Neural progenitor cell (in vitro differentiated cells): Measurements from ENCODE around the gene IGFL4. TPM values are rescaled to one million over a fixed set of nuclear protein-coding genes. Genes with fewer than 3 reads are reported as not detected.

Experiments used
- DNase-seq: peaks from one replicate; pipeline ENCODE4 v3.0.0-alpha.2; 2016; ENCODE audit warnings: low spot score
- H2AFZ ChIP-seq: fragments of 200-600 bp; sonication (generic); replicated peaks from 2 replicates; pipeline ENCODE4 v1.6.1; 2016; ENCODE audit warnings: antibody characterized with exemption
- H3F3A ChIP-seq: fragments of 200-600 bp; sonication (generic); 2 replicates; pipeline ENCODE4 v1.6.1; 2016; ENCODE audit warnings: antibody characterized with exemption, low read depth
- H3K27ac ChIP-seq: fragments of 200-600 bp; sonication (generic); 2 replicates; pipeline ENCODE4 v1.5.1; 2016; ENCODE audit warnings: mild to moderate bottlenecking
- H3K27me3 ChIP-seq: fragments of 200-600 bp; sonication (generic); 2 replicates; pipeline ENCODE4 v1.6.1; 2016; ENCODE audit warnings: mild to moderate bottlenecking, moderate library complexity
- H3K36me3 ChIP-seq: fragments of 200-600 bp; sonication (generic); 2 replicates; pipeline ENCODE4 v1.5.1; 2016
- H3K4me1 ChIP-seq: fragments of 200-600 bp; sonication (generic); 2 replicates; pipeline ENCODE4 v1.6.1; 2016; ENCODE audit warnings: mixed run types
- H3K4me2 ChIP-seq: fragments of 200-600 bp; sonication (generic); 2 replicates; pipeline ENCODE4 v1.6.1; 2016
- H3K4me3 ChIP-seq: fragments of 200-600 bp; sonication (generic); 2 replicates; pipeline ENCODE4 v1.5.1; 2016
- H3K79me2 ChIP-seq: fragments of 200-600 bp; sonication (generic); 2 replicates; pipeline ENCODE4 v1.6.1; 2016; ENCODE audit warnings: low read depth
- H3K9ac ChIP-seq: fragments of 200-600 bp; sonication (generic); 2 replicates; pipeline ENCODE4 v1.6.1; 2016
- H3K9me3 ChIP-seq: fragments of 200-600 bp; sonication (generic); 2 replicates; pipeline ENCODE4 v1.5.1; 2016; ENCODE audit warnings: low read depth
- H4K20me1 ChIP-seq: fragments of 200-600 bp; sonication (generic); 2 replicates; pipeline ENCODE4 v1.6.1; 2016; ENCODE audit warnings: low read depth
- H3K27ac Mint-ChIP-seq: 3 replicates; pipeline ENCODE4 v1.8.0; 2021; ENCODE audit warnings: mixed read lengths
- H3K27me3 Mint-ChIP-seq: 2 replicates; pipeline ENCODE4 v1.8.0; 2022; ENCODE audit warnings: low read depth, mild to moderate bottlenecking, inconsistent platforms, moderate library complexity, mixed read lengths; ENCODE audit not compliant: insufficient read depth
- H3K36me3 Mint-ChIP-seq: 3 replicates; pipeline ENCODE4 v1.8.0; 2021; ENCODE audit warnings: mixed read lengths
- H3K4me1 Mint-ChIP-seq: 3 replicates; pipeline ENCODE4 v1.8.0; 2021; ENCODE audit warnings: mixed read lengths
- H3K4me3 Mint-ChIP-seq: 3 replicates; pipeline ENCODE4 v1.8.0; 2021; ENCODE audit warnings: mild to moderate bottlenecking, moderate library complexity, mixed read lengths
- H3K9me3 Mint-ChIP-seq: 3 replicates; pipeline ENCODE4 v1.8.0; 2020; ENCODE audit warnings: mixed read lengths
- CTCF ChIP-seq: fragments of 200-600 bp; sonication (generic); IDR thresholded peaks from 2 replicates; pipeline ENCODE4 v1.5.1; 2017; ENCODE audit warnings: antibody characterized with exemption, mild to moderate bottlenecking
- EZH2 ChIP-seq: fragments of 200-600 bp; sonication (generic); IDR thresholded peaks from 2 replicates; pipeline ENCODE4 v1.6.1; 2017; ENCODE audit warnings: antibody characterized with exemption, mild to moderate bottlenecking, moderate library complexity
- EZH2phosphoT487 ChIP-seq: fragments of 200-600 bp; sonication (generic); IDR thresholded peaks from 2 replicates; pipeline ENCODE4 v1.6.1; 2017; ENCODE audit warnings: antibody characterized with exemption
- total RNA-seq: library from RNA; depleted of rRNA; stranded (reverse); fragments of >200 nt; gene quantifications from 2 replicates; pipeline ENCODE4 v1.2.3, GENCODE V29; 2015; ENCODE audit warnings: low replicate concordance

Gene IGFL4
- total RNA-seq, 1 donor from 2014 or later, result 0.21 TPM

GRCh38 chr19:46076031-46076880 is 35.5 kb upstream of the IGFL4 start:
- H3K4me1 ChIP-seq, result peaks cover 5% of the 10 kb centered on the region
- Mint-ChIP-seq H3K27ac (no peak overlapping the region), H3K4me1 (peaks cover 8% of the 10 kb centered on the region), H3K4me3 (no peak overlapping the region), H3K27me3 (peaks cover 32% of the 10 kb centered on the region), H3K9me3 (peaks cover 2% of the 10 kb centered on the region), H3K36me3 (no peaks in the 10 kb centered on the region)
- H3K9me3 ChIP-seq, result no peaks in the 10 kb centered on the region
- H3K27me3 ChIP-seq, result peaks cover 64% of the 10 kb centered on the region
- TF ChIP-seq EZH2, result peak; percentile 0
- TF ChIP-seq CTCF, result peak; percentile 34
- TF ChIP-seq EZH2phosphoT487, result no peak
- peak overlapping the region; percentile 63 for H3K4me3 ChIP-seq
- H3K36me3 ChIP-seq, result no peaks in the 10 kb centered on the region
- H3F3A ChIP-seq, result peaks cover 3% of the 10 kb centered on the region
- H4K20me1 ChIP-seq, result no peaks in the 10 kb centered on the region
- H3K4me2 ChIP-seq, result peak overlapping the region; percentile 91
- H3K79me2 ChIP-seq, result no peaks in the 10 kb centered on the region
- H3K27ac ChIP-seq, result no peak overlapping the region
- no peak for DNase-seq
- no peak overlapping the region for H3K9ac ChIP-seq
- peak overlapping the region; percentile 82 for H2AFZ ChIP-seq

GRCh38 chr19:46073268-46073922 is 32.6 kb upstream of the IGFL4 start:
- peaks cover 67% of the 10 kb centered on the region for H3K27me3 ChIP-seq
- H3K9me3 Mint-ChIP-seq, result peaks cover 2% of the 10 kb centered on the region
- no peak overlapping the region for H3K27ac Mint-ChIP-seq
- no peak overlapping the region for H3K4me2 ChIP-seq
- no peak overlapping the region for H3K4me3 Mint-ChIP-seq
- H3F3A ChIP-seq, result peaks cover 2% of the 10 kb centered on the region
- DNase-seq, result no peak
- no peaks in the 10 kb centered on the region for H3K9me3 ChIP-seq
- H3K36me3 Mint-ChIP-seq, result no peaks in the 10 kb centered on the region
- TF ChIP-seq EZH2phosphoT487, result no peak
- TF ChIP-seq CTCF, result no peak
- TF ChIP-seq EZH2, result no peak
- H3K27ac ChIP-seq, result no peak overlapping the region
- peaks cover 10% of the 10 kb centered on the region for H3K4me1 Mint-ChIP-seq
- H3K4me1 ChIP-seq, result peaks cover 5% of the 10 kb centered on the region
- no peaks in the 10 kb centered on the region for H3K79me2 ChIP-seq
- no peak overlapping the region for H2AFZ ChIP-seq
- H3K4me3 ChIP-seq, result no peak overlapping the region
- H3K36me3 ChIP-seq, result no peaks in the 10 kb centered on the region
- H3K27me3 Mint-ChIP-seq, result peaks cover 34% of the 10 kb centered on the region
- no peaks in the 10 kb centered on the region for H4K20me1 ChIP-seq
- no peak overlapping the region for H3K9ac ChIP-seq

- H3K9ac ChIP-seq, result no peak overlapping the region
- TF ChIP-seq EZH2phosphoT487, result no peak
- TF ChIP-seq CTCF, result no peak
- TF ChIP-seq EZH2, result no peak
- H3K4me1 Mint-ChIP-seq, result peaks cover 7% of the 10 kb centered on the region
These were observed 29.1 kb upstream of the IGFL4 start for GRCh38 chr19:46069806-46070341.

More at GRCh38 chr19:46069806-46070341, 29.1 kb upstream of the IGFL4 start:
- Histone ChIP-seq H3K27me3 (peaks cover 38% of the 10 kb centered on the region), H3K4me3 (no peak overlapping the region), H2AFZ (no peak overlapping the region), H3K4me2 (no peak overlapping the region), H4K20me1 (no peaks in the 10 kb centered on the region), H3K9me3 (no peaks in the 10 kb centered on the region), H3K79me2 (no peaks in the 10 kb centered on the region), H3K36me3 (no peaks in the 10 kb centered on the region), H3K27ac (no peak overlapping the region), H3K4me1 (no peaks in the 10 kb centered on the region), H3F3A (no peaks in the 10 kb centered on the region)
- Mint-ChIP-seq H3K36me3 (no peaks in the 10 kb centered on the region), H3K9me3 (peaks cover 2% of the 10 kb centered on the region), H3K27me3 (peaks cover 18% of the 10 kb centered on the region), H3K4me3 (no peak overlapping the region), H3K27ac (no peak overlapping the region)
- no peak for DNase-seq
